Panc1 (cell line): ENCODE measurements around the gene ZC3H18. TPM values are rescaled to one million over a fixed set of nuclear protein-coding genes. Genes with fewer than 3 reads are reported as not detected.

Source experiments
- ATAC-seq: fragments of 200-7000 bp; cut with Tn5 transposase; 2 replicates; pipeline ENCODE4 v1.9.1; 2020; ENCODE audit warnings: mild to moderate bottlenecking, moderate library complexity
- BruUV-seq: library from RNA; stranded (reverse); fragments of 400-500 nt; replicated peaks from 2 replicates; lab custom pipeline; 2021; lab: Mats Ljungman, UMichigan
- CTCF ChIA-PET: fragments of 300-600 bp; sonication (Branson Sonifier 250); formaldehyde crosslinking; loops from one replicate; lab custom pipeline; 2022; ENCODE audit warnings: antibody characterized with exemption; lab: Charles Lee
- POLR2A ChIA-PET: fragments of 300-600 bp; sonication (Branson Sonifier 250); formaldehyde crosslinking; loops from one replicate; lab custom pipeline; 2022; ENCODE audit warnings: antibody characterized with exemption; lab: Charles Lee
- DNase-seq: peaks from one replicate; pipeline ENCODE4 v3.0.0-alpha.2; 2010; ENCODE audit warnings: low read depth, low spot score
- H3K27ac ChIP-seq: 2 replicates; pipeline ENCODE4 v1.5.1; 2011; ENCODE audit warnings: mild to moderate bottlenecking, low read length, inconsistent platforms
- H3K27me3 ChIP-seq: fragments of 200-500 bp; sonication (Bioruptor generic); 2 replicates; pipeline ENCODE4 v1.6.0; 2014; ENCODE audit warnings: low read length, inconsistent platforms; ENCODE audit not compliant: control insufficient read depth, insufficient read depth
- H3K36me3 ChIP-seq: fragments of 200-500 bp; sonication (Bioruptor generic); 2 replicates; pipeline ENCODE4 v1.5.1; 2014; ENCODE audit warnings: inconsistent platforms, mild to moderate bottlenecking, low read length, moderate library complexity; ENCODE audit not compliant: control insufficient read depth, insufficient read depth
- H3K4me1 ChIP-seq: 2 replicates; pipeline ENCODE4 v1.5.1; 2011; ENCODE audit warnings: inconsistent platforms, mild to moderate bottlenecking, low read length, moderate library complexity; ENCODE audit not compliant: control insufficient read depth, insufficient read depth
- H3K4me3 ChIP-seq, 2 experiments: 2 replicates each; pipeline ENCODE4 v1.5.1; 2011 to 2012; ENCODE audit warnings: low read depth in 2 of 2, low read length in 2 of 2, mild to moderate bottlenecking in 2 of 2, inconsistent platforms in 1 of 2, moderate library complexity in 1 of 2
- H3K9me3 ChIP-seq: fragments of 200-500 bp; sonication (Bioruptor generic); 2 replicates; pipeline ENCODE4 v1.5.1; 2014; ENCODE audit warnings: low read depth, mild to moderate bottlenecking, inconsistent platforms, low read length, moderate library complexity; ENCODE audit not compliant: control insufficient read depth, insufficient read depth
- POLR2AphosphoS5 ChIP-seq: IDR thresholded peaks from 2 replicates; pipeline ENCODE4 v1.6.1; 2012; ENCODE audit warnings: mild to moderate bottlenecking, low read depth, low read length, moderate library complexity
- SIN3A ChIP-seq: IDR thresholded peaks from 2 replicates; pipeline ENCODE4 v1.6.1; 2012; ENCODE audit warnings: low read depth, mild to moderate bottlenecking, low read length, moderate library complexity, borderline replicate concordance; ENCODE audit not compliant: insufficient read depth
- TCF7L2 ChIP-seq: IDR thresholded peaks from 2 replicates; pipeline ENCODE4 v1.6.1; 2011; ENCODE audit warnings: mild to moderate bottlenecking, low read depth, low read length, inconsistent platforms
- in situ Hi-C: cut with HindIII; loops from 2 replicates; pipeline ENCODE4 v1.10.0; 2016; ENCODE audit warnings: low sequenced_read_pairs, low pct_unique_long_range_greater_than_20kb
- intact Hi-C: fragments of 100-400 bp; cut with micrococcal nuclease; formaldehyde crosslinking; loops from one replicate; pipeline ENCODE4 v1.10.0; 2022; ENCODE audit not compliant: unreplicated experiment
- total RNA-seq: library from RNA; stranded (reverse); gene quantifications from one replicate; pipeline ENCODE4 v1.2.1, GENCODE V29; 2021; ENCODE audit not compliant: unreplicated experiment
- TF ChIP-seq, protein P1 (sequence below), 2 experiments: IDR thresholded peaks; 2 replicates each; pipeline ENCODE4 v1.6.1; 2011 to 2012; ENCODE audit warnings: low read depth in 2 of 2, control low read depth in 1 of 2, low read length in 1 of 2, mild to moderate bottlenecking in 1 of 2, moderate library complexity in 1 of 2; ENCODE audit not compliant: insufficient read depth in 1 of 2
- TF ChIP-seq, protein P2 (sequence below): fragments of 450-650 bp; IDR thresholded peaks from 2 replicates; pipeline ENCODE4 v1.5.1; 2017; ENCODE audit warnings: mild to moderate bottlenecking

Gene ZC3H18
- total RNA-seq, 1 experiment from 2014 or later = 45.9 TPM

DNA sequence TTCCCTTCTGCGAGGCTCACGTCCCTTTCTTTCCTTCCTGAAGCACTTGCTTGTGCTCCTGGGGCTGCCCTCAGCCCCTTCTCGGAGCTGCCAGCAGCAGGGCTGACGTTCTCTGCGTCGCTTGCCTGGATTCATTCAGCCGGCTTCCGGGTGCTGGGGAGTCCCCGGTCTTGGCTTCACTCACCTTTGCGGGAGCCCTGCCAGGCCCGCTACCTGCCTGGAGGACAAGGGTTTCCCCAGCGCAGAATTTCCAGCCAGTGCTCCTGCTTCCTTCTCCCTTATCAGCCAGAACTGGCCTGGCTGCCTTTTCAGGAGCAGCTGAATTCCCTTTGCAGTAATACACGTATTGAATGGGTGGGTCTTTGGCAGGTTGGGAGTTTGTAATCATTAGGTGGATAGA lies 46.1 kb downstream of the ZC3H18 start:
- H3K4me3 ChIP-seq = no peak overlapping the region
- in situ Hi-C loops = no loop called here
- H3K4me1 ChIP-seq = no peaks in the 10 kb centered on the region
- H3K27me3 ChIP-seq = no peaks in the 10 kb centered on the region
- no peaks in the 10 kb centered on the region; the same call in 1 of the 2 replicates for H3K36me3 ChIP-seq
- BruUV-seq = no TSS peak
- TF ChIP-seq, protein P1, sequence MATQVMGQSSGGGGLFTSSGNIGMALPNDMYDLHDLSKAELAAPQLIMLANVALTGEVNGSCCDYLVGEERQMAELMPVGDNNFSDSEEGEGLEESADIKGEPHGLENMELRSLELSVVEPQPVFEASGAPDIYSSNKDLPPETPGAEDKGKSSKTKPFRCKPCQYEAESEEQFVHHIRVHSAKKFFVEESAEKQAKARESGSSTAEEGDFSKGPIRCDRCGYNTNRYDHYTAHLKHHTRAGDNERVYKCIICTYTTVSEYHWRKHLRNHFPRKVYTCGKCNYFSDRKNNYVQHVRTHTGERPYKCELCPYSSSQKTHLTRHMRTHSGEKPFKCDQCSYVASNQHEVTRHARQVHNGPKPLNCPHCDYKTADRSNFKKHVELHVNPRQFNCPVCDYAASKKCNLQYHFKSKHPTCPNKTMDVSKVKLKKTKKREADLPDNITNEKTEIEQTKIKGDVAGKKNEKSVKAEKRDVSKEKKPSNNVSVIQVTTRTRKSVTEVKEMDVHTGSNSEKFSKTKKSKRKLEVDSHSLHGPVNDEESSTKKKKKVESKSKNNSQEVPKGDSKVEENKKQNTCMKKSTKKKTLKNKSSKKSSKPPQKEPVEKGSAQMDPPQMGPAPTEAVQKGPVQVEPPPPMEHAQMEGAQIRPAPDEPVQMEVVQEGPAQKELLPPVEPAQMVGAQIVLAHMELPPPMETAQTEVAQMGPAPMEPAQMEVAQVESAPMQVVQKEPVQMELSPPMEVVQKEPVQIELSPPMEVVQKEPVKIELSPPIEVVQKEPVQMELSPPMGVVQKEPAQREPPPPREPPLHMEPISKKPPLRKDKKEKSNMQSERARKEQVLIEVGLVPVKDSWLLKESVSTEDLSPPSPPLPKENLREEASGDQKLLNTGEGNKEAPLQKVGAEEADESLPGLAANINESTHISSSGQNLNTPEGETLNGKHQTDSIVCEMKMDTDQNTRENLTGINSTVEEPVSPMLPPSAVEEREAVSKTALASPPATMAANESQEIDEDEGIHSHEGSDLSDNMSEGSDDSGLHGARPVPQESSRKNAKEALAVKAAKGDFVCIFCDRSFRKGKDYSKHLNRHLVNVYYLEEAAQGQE (IDR thresholded peaks at IDR 0.05; ENCODE audit: insufficient read depth in 1 of 2, low read depth in 2 of 2, low read length in 1 of 2) = no peak
- TF ChIP-seq TCF7L2 (no peak), SIN3A (no peak), POLR2AphosphoS5 (no peak)
- TF ChIP-seq, protein P2, sequence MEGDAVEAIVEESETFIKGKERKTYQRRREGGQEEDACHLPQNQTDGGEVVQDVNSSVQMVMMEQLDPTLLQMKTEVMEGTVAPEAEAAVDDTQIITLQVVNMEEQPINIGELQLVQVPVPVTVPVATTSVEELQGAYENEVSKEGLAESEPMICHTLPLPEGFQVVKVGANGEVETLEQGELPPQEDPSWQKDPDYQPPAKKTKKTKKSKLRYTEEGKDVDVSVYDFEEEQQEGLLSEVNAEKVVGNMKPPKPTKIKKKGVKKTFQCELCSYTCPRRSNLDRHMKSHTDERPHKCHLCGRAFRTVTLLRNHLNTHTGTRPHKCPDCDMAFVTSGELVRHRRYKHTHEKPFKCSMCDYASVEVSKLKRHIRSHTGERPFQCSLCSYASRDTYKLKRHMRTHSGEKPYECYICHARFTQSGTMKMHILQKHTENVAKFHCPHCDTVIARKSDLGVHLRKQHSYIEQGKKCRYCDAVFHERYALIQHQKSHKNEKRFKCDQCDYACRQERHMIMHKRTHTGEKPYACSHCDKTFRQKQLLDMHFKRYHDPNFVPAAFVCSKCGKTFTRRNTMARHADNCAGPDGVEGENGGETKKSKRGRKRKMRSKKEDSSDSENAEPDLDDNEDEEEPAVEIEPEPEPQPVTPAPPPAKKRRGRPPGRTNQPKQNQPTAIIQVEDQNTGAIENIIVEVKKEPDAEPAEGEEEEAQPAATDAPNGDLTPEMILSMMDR = no peak
- intact Hi-C loops = no loop called here
- ChIA-PET POLR2A (no interaction called here), CTCF (no interaction called here)
- H3K27ac ChIP-seq = no peak overlapping the region
- no peaks in the 10 kb centered on the region for H3K9me3 ChIP-seq
- ATAC-seq (no peak), DNase-seq (no peak)

DNA sequence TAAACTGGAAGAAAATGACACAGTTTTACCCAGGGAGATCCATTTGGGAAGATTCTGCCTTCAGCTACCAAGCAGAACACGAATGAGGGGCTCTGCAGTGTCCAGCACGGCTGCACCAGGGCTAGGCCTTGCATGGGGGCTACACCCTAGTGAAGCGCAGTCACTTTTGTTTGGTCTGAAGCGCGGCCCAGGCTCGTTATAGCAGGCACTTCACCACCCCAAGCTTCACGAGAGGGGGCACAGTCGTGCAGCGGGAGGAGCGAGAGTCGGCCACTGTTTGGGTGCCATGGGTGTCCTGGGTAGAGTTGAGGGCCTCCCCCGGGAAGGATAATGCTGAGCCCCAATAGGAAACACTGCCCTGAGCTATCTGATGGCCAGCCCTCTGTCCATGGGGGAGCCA lies 46.5 kb downstream of the ZC3H18 start:
- DNase-seq = no peak
- in situ Hi-C loops = no loop called here
- TF ChIP-seq POLR2AphosphoS5 (no peak), SIN3A (no peak), TCF7L2 (no peak)
- TF ChIP-seq, protein P1 (IDR thresholded peaks at IDR 0.05; ENCODE audit: insufficient read depth in 1 of 2, low read depth in 2 of 2, low read length in 1 of 2) = no peak
- TF ChIP-seq, protein P2 = no peak
- Histone ChIP-seq H3K9me3 (no peaks in the 10 kb centered on the region), H3K27ac (no peak overlapping the region), H3K4me1 (no peaks in the 10 kb centered on the region), H3K27me3 (no peaks in the 10 kb centered on the region), H3K36me3 (no peaks in the 10 kb centered on the region; the same call in 1 of the 2 replicates), H3K4me3 (no peak overlapping the region)
- ATAC-seq = no peak
- CTCF ChIA-PET = no interaction called here
- no TSS peak for BruUV-seq
- POLR2A ChIA-PET = no interaction called here
- intact Hi-C loops = no loop called here
